ENCODE results near the gene PI16. TPM values are rescaled to one million over a fixed set of nuclear protein-coding genes. Genes with fewer than 3 reads are reported as not detected.

PI16 gene
- total RNA-seq, 1 donor from 2014 or later = 33.5 TPM

DNA sequence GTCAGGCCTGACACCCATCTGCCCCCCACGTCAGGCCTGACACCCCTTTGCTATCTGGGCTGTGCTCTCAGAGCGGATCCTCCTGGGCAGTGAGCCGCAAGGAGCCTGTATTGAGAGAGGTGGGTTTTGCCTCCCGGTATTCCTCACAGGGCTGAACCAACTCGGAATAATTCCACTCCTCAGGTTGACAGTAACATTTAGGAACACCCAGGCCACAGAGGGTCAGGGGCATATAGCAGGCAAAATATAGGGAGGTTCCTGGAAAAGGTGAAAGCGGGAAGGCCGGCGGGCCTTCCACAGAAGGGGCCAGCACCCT, 44.1 kb downstream of the PI16 start:
- intact Hi-C loops (cut with DNase I) = no loop called here
- peaks cover 0 to 14% of the 10 kb centered on the region in 2 donors for H3K4me1 ChIP-seq
- no peaks in the 10 kb centered on the region for H3K9me3 ChIP-seq
- H3K4me3 ChIP-seq = no peak overlapping the region
- no peaks in the 10 kb centered on the region for H3K27me3 ChIP-seq
- no peak for DNase-seq (ENCODE audit: low spot score in 2 of 2)
- peak overlapping the region; percentile 47 to 64 for H3K27ac ChIP-seq
- no peaks in the 10 kb centered on the region for H3K36me3 ChIP-seq
- TF ChIP-seq, protein P1, sequence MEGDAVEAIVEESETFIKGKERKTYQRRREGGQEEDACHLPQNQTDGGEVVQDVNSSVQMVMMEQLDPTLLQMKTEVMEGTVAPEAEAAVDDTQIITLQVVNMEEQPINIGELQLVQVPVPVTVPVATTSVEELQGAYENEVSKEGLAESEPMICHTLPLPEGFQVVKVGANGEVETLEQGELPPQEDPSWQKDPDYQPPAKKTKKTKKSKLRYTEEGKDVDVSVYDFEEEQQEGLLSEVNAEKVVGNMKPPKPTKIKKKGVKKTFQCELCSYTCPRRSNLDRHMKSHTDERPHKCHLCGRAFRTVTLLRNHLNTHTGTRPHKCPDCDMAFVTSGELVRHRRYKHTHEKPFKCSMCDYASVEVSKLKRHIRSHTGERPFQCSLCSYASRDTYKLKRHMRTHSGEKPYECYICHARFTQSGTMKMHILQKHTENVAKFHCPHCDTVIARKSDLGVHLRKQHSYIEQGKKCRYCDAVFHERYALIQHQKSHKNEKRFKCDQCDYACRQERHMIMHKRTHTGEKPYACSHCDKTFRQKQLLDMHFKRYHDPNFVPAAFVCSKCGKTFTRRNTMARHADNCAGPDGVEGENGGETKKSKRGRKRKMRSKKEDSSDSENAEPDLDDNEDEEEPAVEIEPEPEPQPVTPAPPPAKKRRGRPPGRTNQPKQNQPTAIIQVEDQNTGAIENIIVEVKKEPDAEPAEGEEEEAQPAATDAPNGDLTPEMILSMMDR (IDR thresholded peaks at IDR 0.05) = no peak

DNA sequence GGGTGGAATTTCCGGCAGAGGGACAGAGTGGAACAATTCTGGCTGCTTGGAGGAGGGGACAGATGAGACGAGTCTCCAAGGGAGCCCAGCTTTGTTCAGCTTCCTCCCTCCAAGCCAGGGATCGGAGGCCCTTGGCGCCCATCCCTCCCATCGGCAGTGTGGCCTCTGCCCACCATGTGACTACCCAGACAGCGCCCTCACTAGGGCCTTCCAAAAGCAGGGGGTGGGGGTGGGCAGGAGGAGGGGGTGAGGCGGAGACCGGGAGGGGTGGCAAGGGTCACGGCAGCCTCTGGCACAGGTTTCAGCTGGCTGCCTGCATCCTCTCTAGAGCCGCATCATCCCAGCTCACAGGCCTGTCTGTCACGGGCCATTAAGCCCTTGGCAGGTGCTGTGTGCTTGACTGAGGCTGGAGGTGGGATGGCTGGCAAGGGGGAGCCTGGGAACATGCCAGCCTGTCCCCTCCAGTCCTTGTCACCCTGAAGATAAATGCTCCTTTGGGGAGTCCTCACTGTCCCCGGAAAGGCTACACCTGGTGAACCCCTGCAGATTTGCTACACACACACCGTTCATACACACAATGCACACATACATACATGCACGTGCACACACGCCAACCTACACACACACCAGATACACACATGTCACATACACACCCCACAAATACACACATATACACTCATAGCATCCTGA, 44.7 kb downstream of the PI16 start:
- peak overlapping the region in 1 of 2 donors; percentile 64 for H3K27ac ChIP-seq
- H3K9me3 ChIP-seq = no peaks in the 10 kb centered on the region
- no peak overlapping the region for H3K4me3 ChIP-seq
- intact Hi-C loops (cut with DNase I) = no loop called here
- no peak for DNase-seq (ENCODE audit: low spot score in 2 of 2)
- no peaks in the 10 kb centered on the region for H3K27me3 ChIP-seq
- peaks cover 0 to 14% of the 10 kb centered on the region in 2 donors for H3K4me1 ChIP-seq
- H3K36me3 ChIP-seq = no peaks in the 10 kb centered on the region
- TF ChIP-seq, protein P1 (IDR thresholded peaks at IDR 0.05) = no peak

DNA sequence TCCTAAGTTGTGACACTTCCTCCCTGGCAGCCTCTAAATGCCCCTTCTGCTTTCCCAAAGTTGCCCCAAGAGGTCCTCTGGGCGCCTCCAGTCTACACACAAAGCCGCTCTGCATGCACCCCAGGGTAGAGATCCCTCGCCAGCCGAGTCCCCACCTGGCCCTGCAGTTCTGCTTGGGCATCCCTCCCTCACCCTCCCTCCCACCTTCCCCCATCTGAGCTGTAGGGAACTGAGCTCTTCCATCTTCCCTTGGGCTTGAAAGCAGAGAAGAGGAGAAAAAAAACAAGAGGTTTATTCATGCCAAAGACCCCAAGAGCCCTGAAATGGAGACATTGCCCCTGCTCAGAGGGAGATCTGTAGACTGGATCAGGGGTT, 45.2 kb downstream of the PI16 start:
- intact Hi-C loops (cut with DNase I) = no loop called here
- no peak for DNase-seq (ENCODE audit: low spot score in 2 of 2)

DNA sequence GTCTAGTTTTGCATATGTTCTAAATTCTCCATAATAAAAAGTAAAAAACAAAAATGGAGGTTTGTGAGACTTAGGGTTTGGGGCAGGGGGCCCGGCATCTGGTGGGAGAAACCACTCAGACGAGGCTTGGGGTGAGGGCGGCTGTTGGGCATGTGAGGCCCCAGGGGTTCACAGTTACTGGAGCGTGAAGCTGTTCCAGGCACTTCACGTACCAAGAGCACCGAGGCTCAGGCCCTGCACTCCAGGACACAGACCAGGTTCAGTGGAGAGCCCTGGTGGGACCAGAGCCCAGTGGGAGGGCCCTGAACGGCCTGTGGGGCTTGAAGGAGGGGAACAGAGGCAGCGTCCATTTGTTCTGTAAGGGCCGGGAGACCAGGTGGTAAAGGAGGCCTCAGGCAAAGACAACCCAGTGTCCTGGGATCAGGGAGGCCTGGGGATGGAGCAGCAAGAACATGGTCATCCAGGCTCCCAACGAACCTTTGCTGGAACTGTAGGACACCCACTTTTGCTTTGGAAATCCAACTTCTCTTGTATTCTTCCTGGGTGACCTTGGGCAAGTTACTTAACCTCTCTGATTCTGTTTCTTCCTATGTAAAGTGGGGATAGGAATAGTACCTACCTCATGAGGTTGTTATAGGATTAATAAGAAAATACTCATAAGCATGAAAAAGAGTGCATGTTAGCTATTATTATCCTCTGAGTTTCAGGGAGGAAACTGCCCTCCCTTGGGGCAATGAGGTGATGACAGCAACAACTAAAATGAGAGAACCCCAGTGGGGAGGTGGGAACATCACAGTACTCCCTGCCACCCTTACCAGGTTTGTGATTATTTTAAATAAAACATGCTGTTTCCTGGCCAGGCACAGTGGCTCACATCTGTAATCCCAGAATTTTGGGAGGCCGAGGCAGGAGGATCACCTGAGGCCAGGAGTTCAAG, 49.8 kb downstream of the PI16 start:
- H3K4me3 ChIP-seq = no peak overlapping the region
- DNase-seq (ENCODE audit: low spot score in 2 of 2) = no peak
- TF ChIP-seq, protein P1 (IDR thresholded peaks at IDR 0.05) = no peak
- H3K9me3 ChIP-seq = no peaks in the 10 kb centered on the region
- H3K27me3 ChIP-seq = no peaks in the 10 kb centered on the region
- intact Hi-C loops (cut with DNase I) = no loop called here
- H3K36me3 ChIP-seq = no peaks in the 10 kb centered on the region
- H3K27ac ChIP-seq = no peak overlapping the region
- H3K4me1 ChIP-seq = no peaks in the 10 kb centered on the region

More for the DNA sequence above, 45.2 kb downstream of the PI16 start:
- Histone ChIP-seq H3K27ac (no peak overlapping the region), H3K4me3 (no peak overlapping the region), H3K9me3 (no peaks in the 10 kb centered on the region), H3K36me3 (no peaks in the 10 kb centered on the region), H3K27me3 (no peaks in the 10 kb centered on the region), H3K4me1 (peaks cover 0 to 14% of the 10 kb centered on the region in 2 donors)
- TF ChIP-seq, protein P1 (IDR thresholded peaks at IDR 0.05) = no peak

DNA sequence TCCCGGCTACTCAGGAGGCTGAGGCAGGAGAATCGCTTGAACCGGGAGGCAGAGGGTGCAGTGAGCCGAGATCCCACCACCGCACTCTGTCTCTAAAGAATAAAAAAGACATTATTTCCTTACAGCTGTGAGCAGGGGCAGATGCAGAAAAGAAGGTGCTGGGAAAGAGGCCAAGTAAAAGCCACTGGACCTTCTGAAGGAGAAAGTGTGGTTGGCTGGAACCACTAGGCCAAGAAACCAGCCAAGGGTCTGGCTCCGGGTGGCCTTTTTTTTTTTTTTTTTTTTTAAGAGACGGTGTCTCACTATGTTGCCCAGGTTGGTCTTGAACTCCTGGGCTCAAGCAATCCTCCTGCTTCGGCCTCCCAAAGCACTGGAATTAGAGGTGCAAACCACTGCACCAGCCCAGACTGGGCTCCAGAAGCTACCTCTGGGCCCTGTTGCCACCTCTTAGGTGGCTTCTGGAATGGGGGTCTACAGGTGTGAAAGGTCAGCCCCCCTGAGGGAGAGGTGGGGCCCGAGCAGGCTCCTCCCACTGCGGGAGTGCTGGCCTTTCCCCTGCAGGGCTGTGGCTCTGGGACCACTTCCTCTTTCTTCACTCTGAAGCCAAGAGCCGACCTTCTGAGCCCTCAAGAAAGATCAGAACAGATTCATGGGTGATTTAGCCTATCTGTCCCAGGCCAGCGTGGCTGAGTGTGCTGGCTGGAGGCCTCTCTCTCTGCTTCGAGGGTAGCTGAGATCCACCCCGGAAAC, 50.7 kb downstream of the PI16 start, which contains the start of gene FGD2:
TSS of gene FGD2 (plus strand) at position 595 of the 750 bp plus-strand sequence. CDS start 163 bp downstream, outside the sequence.
- TF ChIP-seq, protein P1 (IDR thresholded peaks at IDR 0.05) = no peak
- no peak for DNase-seq (ENCODE audit: low spot score in 2 of 2)
- Histone ChIP-seq H3K36me3 (no peaks in the 10 kb centered on the region), H3K27me3 (no peaks in the 10 kb centered on the region), H3K9me3 (no peaks in the 10 kb centered on the region), H3K4me3 (peak within 1 kb of the TSS; percentile 6 to 50), H3K27ac (no peak within 1 kb of the TSS), H3K4me1 (no peaks in the 10 kb centered on the region)
- intact Hi-C loops (cut with DNase I) = no loop called here

Measured in ascending aorta (tissue), 2 donors.